ENCODE measurements around the gene SKIC2.

DNA sequence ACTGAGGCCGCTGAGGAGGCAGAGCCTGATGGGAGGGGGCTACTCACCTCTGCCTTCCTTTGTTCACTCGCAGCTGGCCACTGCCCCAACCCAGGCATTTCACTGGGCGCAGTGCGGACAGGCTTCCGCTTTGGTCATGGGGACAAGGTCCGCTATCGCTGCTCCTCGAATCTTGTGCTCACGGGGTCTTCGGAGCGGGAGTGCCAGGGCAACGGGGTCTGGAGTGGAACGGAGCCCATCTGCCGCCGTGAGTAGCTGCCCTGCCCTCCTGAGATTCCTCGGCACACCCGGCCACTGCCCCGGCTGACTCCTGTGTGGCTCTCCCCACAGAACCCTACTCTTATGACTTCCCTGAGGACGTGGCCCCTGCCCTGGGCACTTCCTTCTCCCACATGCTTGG is 25.4 kb upstream of the SKIC2 start:
- TF ChIP-seq CTCF (IDR thresholded peaks at IDR 0.05) (no peak), SP1 (CRISPR knock-in tag; conservative IDR thresholded peaks at IDR 0.05) (no peak), E2F5 (CRISPR knock-in tag; IDR thresholded peaks at IDR 0.05) (no peak), ZMAT4 (CRISPR knock-in tag; IDR thresholded peaks at IDR 0.05) (no peak), ZNF232 (CRISPR knock-in tag; IDR thresholded peaks at IDR 0.05) (no peak), NR1H2 (CRISPR knock-in tag; IDR thresholded peaks at IDR 0.05) (no peak), JUN (CRISPR knock-in tag; IDR thresholded peaks at IDR 0.05) (no peak), CBFB (CRISPR knock-in tag; IDR thresholded peaks at IDR 0.05; ENCODE audit: low read depth) (no peak), FOXJ3 (CRISPR knock-in tag; IDR thresholded peaks at IDR 0.05; ENCODE audit: borderline replicate concordance) (no peak), MYBL2 (CRISPR knock-in tag; IDR thresholded peaks at IDR 0.05) (no peak)
- TF ChIP-seq, protein P1, sequence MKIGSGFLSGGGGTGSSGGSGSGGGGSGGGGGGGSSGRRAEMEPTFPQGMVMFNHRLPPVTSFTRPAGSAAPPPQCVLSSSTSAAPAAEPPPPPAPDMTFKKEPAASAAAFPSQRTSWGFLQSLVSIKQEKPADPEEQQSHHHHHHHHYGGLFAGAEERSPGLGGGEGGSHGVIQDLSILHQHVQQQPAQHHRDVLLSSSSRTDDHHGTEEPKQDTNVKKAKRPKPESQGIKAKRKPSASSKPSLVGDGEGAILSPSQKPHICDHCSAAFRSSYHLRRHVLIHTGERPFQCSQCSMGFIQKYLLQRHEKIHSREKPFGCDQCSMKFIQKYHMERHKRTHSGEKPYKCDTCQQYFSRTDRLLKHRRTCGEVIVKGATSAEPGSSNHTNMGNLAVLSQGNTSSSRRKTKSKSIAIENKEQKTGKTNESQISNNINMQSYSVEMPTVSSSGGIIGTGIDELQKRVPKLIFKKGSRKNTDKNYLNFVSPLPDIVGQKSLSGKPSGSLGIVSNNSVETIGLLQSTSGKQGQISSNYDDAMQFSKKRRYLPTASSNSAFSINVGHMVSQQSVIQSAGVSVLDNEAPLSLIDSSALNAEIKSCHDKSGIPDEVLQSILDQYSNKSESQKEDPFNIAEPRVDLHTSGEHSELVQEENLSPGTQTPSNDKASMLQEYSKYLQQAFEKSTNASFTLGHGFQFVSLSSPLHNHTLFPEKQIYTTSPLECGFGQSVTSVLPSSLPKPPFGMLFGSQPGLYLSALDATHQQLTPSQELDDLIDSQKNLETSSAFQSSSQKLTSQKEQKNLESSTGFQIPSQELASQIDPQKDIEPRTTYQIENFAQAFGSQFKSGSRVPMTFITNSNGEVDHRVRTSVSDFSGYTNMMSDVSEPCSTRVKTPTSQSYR (CRISPR knock-in tag; IDR thresholded peaks at IDR 0.05) = no peak
